22Rv1 (cell line): ENCODE results near the gene DUSP15.

Source experiments
- ZFX ChIP-seq: fragments of 450-650 bp; IDR thresholded peaks from 2 replicates; pipeline ENCODE4 v1.6.1; 2017; ENCODE audit warnings: antibody characterized with exemption, borderline replicate concordance
- TF ChIP-seq, protein P1 (sequence below): fragments of 450-650 bp; IDR thresholded peaks from 2 replicates; pipeline ENCODE4 v1.5.1; 2017; ENCODE audit warnings: mild to moderate bottlenecking

DNA sequence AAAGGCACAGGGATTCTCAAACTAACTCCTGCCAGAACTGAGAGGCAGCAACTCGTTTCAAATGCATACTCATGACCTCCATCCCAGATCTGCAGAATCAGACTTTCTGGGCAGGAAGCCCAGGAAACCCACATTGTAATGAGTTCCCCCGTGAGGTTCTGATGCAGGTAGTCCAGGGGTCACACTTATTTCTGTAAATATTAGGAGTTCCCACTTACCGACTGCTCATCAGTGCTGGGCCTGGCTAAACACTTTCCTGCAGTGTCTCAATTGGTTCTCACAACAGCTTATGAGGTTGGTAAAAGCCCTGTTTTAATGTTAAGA lies 11.6 kb downstream of the DUSP15 start:
- TF ChIP-seq, protein P1, sequence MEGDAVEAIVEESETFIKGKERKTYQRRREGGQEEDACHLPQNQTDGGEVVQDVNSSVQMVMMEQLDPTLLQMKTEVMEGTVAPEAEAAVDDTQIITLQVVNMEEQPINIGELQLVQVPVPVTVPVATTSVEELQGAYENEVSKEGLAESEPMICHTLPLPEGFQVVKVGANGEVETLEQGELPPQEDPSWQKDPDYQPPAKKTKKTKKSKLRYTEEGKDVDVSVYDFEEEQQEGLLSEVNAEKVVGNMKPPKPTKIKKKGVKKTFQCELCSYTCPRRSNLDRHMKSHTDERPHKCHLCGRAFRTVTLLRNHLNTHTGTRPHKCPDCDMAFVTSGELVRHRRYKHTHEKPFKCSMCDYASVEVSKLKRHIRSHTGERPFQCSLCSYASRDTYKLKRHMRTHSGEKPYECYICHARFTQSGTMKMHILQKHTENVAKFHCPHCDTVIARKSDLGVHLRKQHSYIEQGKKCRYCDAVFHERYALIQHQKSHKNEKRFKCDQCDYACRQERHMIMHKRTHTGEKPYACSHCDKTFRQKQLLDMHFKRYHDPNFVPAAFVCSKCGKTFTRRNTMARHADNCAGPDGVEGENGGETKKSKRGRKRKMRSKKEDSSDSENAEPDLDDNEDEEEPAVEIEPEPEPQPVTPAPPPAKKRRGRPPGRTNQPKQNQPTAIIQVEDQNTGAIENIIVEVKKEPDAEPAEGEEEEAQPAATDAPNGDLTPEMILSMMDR = no peak
- no peak for TF ChIP-seq ZFX
